MM.1S (cell line): Measurements from ENCODE around the gene GRAP.

Source experiments
- DNase-seq: peaks from one replicate; pipeline ENCODE4 v3.0.0-alpha.2; 2015
- H2AFZ ChIP-seq: fragments of 300-600 bp; sonication (generic); 2 replicates; pipeline ENCODE4 v1.6.0; 2016; ENCODE audit warnings: antibody characterized with exemption, low read length
- H3F3A ChIP-seq: fragments of 300-600 bp; sonication (generic); 2 replicates; pipeline ENCODE4 v1.6.1; 2016; ENCODE audit warnings: mild to moderate bottlenecking, antibody characterized with exemption, low read length, moderate library complexity, mixed read lengths; ENCODE audit not compliant: insufficient read depth
- H3K27ac ChIP-seq: fragments of 300-600 bp; sonication (generic); 2 replicates; pipeline ENCODE4 v1.5.1; 2016; ENCODE audit warnings: mild to moderate bottlenecking, low read length
- H3K27me3 ChIP-seq: fragments of 300-600 bp; sonication (generic); replicated peaks from 2 replicates; pipeline ENCODE4 v1.6.0; 2016; ENCODE audit warnings: low read length; ENCODE audit not compliant: insufficient read depth
- H3K36me3 ChIP-seq: fragments of 300-600 bp; sonication (generic); replicated peaks from 2 replicates; pipeline ENCODE4 v1.6.1; 2016; ENCODE audit warnings: mild to moderate bottlenecking, low read length, mixed read lengths; ENCODE audit not compliant: insufficient read depth
- H3K4me1 ChIP-seq: fragments of 300-600 bp; sonication (generic); 2 replicates; pipeline ENCODE4 v1.6.1; 2016; ENCODE audit warnings: low read length, mixed read lengths
- H3K4me2 ChIP-seq: fragments of 300-600 bp; sonication (generic); 2 replicates; pipeline ENCODE4 v1.6.0; 2016; ENCODE audit warnings: low read depth, low read length
- H3K4me3 ChIP-seq: fragments of 300-600 bp; sonication (generic); 2 replicates; pipeline ENCODE4 v1.5.1; 2016; ENCODE audit warnings: low read length, mixed read lengths
- H3K79me2 ChIP-seq: fragments of 300-600 bp; sonication (generic); 2 replicates; pipeline ENCODE4 v1.6.1; 2016; ENCODE audit warnings: mixed run types, low read length, mixed read lengths
- H3K9ac ChIP-seq: fragments of 300-600 bp; sonication (generic); 2 replicates; pipeline ENCODE4 v1.6.1; 2016; ENCODE audit warnings: low read length, mixed read lengths
- H3K9me2 ChIP-seq: fragments of 300-600 bp; sonication (generic); replicated peaks from 2 replicates; pipeline ENCODE4 v1.6.1; 2016; ENCODE audit warnings: mild to moderate bottlenecking, low read length, mixed read lengths; ENCODE audit not compliant: insufficient read depth
- H3K9me3 ChIP-seq: fragments of 300-600 bp; sonication (generic); replicated peaks from 2 replicates; pipeline ENCODE4 v1.6.1; 2016; ENCODE audit warnings: mild to moderate bottlenecking, low read length, mixed read lengths; ENCODE audit not compliant: insufficient read depth
- H4K20me1 ChIP-seq: fragments of 300-600 bp; sonication (generic); 2 replicates; pipeline ENCODE4 v1.6.1; 2016; ENCODE audit warnings: mild to moderate bottlenecking, low read length, moderate library complexity, mixed read lengths; ENCODE audit not compliant: insufficient read depth
- CTCF ChIP-seq: fragments of 300-600 bp; sonication (generic); IDR thresholded peaks from 2 replicates; pipeline ENCODE4 v1.5.1; 2016; ENCODE audit warnings: antibody characterized with exemption, low read length, mixed read lengths
- EZH2 ChIP-seq: fragments of 300-600 bp; sonication (generic); optimal IDR thresholded peaks from 2 replicates; pipeline ENCODE3; 2017; ENCODE audit warnings: low read depth, mild to moderate bottlenecking, antibody characterized with exemption, low read length, mixed read lengths
- EZH2phosphoT487 ChIP-seq: fragments of 300-600 bp; sonication (generic); IDR thresholded peaks from 2 replicates; pipeline ENCODE4 v1.6.1; 2018; ENCODE audit warnings: antibody characterized with exemption, low read length

GRAP gene

GRCh38 chr17:18974407-18975149, 72.2 kb downstream of the GRAP start:
- H3K27me3 ChIP-seq, result no peaks in the 10 kb centered on the region
- H3K4me3 ChIP-seq, result no peak overlapping the region
- H3K27ac ChIP-seq, result no peak overlapping the region
- no peak overlapping the region for H2AFZ ChIP-seq
- no peaks in the 10 kb centered on the region for H3K79me2 ChIP-seq
- no peaks in the 10 kb centered on the region for H3F3A ChIP-seq
- H3K9me3 ChIP-seq, result no peaks in the 10 kb centered on the region
- no peaks in the 10 kb centered on the region for H3K36me3 ChIP-seq
- no peaks in the 10 kb centered on the region for H3K9me2 ChIP-seq
- H3K4me1 ChIP-seq, result no peaks in the 10 kb centered on the region
- TF ChIP-seq EZH2, result no peak
- TF ChIP-seq CTCF, result no peak
- TF ChIP-seq EZH2phosphoT487, result no peak
- no peak overlapping the region for H3K4me2 ChIP-seq
- no peak for DNase-seq
- H3K9ac ChIP-seq, result no peak overlapping the region
- no peaks in the 10 kb centered on the region for H4K20me1 ChIP-seq

DNA sequence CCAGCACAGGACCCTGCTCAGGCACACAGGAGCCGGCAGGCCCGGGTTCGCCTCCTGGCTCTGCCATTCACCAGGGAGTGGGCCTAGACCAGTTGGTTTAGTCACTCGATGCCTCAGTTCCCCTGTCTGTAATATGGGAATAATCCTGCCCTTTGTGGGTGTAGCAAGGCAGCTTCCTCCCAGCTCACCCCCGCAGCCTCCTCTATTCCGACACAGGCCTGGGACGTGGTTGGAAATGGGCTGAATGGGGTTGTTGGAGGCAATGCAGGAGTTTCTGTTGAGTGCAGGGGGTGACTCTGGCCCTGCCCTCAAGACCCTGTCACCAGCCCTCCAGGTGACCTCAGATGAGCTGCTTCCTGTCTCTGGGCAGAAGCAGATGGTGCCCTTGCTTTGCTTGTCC, 75.0 kb downstream of the GRAP start:
- no peak for DNase-seq
- H3K9me2 ChIP-seq, result no peaks in the 10 kb centered on the region
- no peak overlapping the region for H3K27ac ChIP-seq
- H3K4me1 ChIP-seq, result no peaks in the 10 kb centered on the region
- no peaks in the 10 kb centered on the region for H3K79me2 ChIP-seq
- H3K4me3 ChIP-seq, result no peak overlapping the region
- no peaks in the 10 kb centered on the region for H4K20me1 ChIP-seq
- H3K27me3 ChIP-seq, result no peaks in the 10 kb centered on the region
- H3K4me2 ChIP-seq, result no peak overlapping the region
- no peaks in the 10 kb centered on the region for H3K9me3 ChIP-seq
- H3F3A ChIP-seq, result no peaks in the 10 kb centered on the region
- H2AFZ ChIP-seq, result no peak overlapping the region
- TF ChIP-seq EZH2phosphoT487, result no peak
- TF ChIP-seq CTCF, result no peak
- no peak for TF ChIP-seq EZH2
- no peak overlapping the region for H3K9ac ChIP-seq
- no peaks in the 10 kb centered on the region for H3K36me3 ChIP-seq
